HTERT RPE-1 (cell line): ENCODE measurements around the gene SUGCT.

Experiments used
- in situ Hi-C: fragments of 300-500 bp; cut with MboI; formaldehyde crosslinking; loops from 4 replicates; pipeline ENCODE4 v1.14.3; 2020; ENCODE audit warnings: low sequenced_read_pairs

The SUGCT gene

GRCh38 chr7:40315277-40315676 is 180.5 kb downstream of the SUGCT start:
- in situ Hi-C loops = no loop called here

GRCh38 chr7:40316176-40316575 is 181.4 kb downstream of the SUGCT start:
- in situ Hi-C loops = no loop called here

GRCh38 chr7:40324914-40325313 is 190.1 kb downstream of the SUGCT start:
- in situ Hi-C loops = no loop called here

- in situ Hi-C loops = no loop called here
Measured at GRCh38 chr7:40327113-40327512, 192.3 kb downstream of the SUGCT start.

DNA sequence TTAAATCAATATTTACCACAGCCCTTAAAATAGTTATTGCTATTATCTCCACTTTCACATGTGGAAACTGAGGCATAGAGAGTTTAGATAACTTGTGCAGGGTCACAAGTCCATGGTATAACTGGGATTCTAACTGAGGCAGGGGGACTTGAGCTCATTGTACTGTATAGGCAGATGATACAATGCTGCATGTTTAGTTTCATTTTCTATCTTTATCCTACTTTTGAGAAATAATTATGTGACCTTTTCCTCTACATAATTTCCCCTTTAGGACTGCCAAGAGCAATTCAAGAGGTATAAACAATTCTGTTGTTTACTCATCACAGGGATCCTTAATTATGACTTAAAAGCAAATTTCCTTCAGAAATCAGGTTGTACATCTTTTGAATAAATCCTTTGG is 193.1 kb downstream of the SUGCT start:
- in situ Hi-C loops = no loop called here

DNA sequence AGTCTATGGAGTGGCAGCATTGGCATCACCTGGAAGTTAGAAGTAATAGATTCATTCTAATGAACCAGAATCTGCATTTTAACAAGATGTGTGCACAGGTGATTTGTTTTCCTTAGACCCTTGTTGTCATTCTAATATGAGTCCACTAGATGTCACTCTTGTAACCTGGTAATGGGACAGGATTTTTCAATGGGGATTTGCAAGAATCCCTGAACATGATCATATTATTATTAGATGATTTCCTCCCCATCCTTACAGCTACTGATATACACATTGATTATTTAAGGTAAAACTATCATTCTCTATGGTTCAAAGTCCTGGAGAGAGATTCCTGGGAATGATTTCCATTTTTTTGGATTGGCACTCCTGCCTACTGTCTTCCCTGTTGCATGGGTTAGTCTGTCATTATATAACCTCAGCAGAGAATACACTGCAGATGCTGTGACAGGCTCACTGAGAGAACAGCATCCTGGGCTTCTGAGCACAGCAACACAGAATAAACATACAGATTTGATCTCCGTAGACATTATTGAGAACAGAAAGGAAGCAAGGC is 194.9 kb downstream of the SUGCT start:
- in situ Hi-C loops = no loop called here

DNA sequence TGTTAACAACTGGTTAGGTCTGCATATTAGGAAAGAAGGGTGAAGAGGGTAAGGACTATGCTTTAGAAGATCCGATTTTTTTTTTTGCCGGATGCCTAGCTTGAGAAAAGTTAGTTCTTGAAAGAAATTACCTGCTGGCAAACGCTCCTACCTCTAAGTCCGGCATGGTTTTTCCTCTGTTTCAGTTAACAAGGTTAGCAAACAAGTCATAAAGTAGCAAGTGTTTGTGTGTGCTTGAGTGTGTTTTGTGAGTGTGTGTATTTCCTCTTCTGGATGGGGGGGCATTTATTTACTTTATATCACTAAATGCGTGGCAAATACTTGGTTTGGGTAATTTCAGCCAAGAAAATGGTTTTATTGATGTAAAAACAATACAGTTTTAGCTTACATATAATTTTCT is 195.6 kb downstream of the SUGCT start:
- in situ Hi-C loops = no loop called here

DNA sequence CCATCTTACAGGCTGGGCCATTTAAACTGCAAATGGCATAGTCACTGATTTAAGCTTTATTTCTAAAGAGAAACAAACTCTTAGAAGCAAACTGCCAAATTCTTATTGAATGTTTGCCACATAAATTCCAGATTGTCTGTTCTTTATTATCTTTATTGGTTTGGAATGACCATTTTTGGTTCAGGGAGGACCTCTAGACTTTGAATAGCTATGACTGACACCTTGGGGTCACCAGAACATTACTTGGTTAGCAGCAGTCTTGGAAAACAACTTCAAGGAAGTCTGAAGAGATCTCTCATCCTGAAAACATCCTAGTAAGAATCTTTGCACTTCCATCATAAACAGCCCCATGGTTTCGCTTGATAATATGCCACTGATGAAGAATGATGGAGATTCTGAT is 197.1 kb downstream of the SUGCT start:
- in situ Hi-C loops = no loop called here

DNA sequence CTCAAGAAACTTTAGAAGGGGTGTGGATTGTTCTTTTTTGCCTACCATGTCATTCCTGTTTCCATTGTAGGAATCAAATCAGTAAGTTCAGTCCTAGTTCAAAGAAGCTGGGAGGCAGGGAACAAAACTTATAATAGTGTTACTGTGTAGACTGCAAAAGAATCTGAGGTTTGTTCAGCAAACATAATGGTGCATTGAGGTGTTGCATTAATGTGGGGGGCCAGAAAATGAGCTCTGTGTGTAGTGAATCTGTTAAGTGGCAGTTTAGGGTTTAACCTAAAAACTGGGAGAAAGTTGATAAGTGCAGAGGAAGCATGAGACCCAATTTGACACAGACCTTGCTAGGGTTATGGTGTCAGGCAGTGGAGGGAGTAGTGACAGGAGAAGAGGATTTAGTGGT is 197.7 kb downstream of the SUGCT start:
- in situ Hi-C loops = no loop called here

GRCh38 chr7:40341836-40342235 is 207.0 kb downstream of the SUGCT start:
- in situ Hi-C loops = no loop called here

DNA sequence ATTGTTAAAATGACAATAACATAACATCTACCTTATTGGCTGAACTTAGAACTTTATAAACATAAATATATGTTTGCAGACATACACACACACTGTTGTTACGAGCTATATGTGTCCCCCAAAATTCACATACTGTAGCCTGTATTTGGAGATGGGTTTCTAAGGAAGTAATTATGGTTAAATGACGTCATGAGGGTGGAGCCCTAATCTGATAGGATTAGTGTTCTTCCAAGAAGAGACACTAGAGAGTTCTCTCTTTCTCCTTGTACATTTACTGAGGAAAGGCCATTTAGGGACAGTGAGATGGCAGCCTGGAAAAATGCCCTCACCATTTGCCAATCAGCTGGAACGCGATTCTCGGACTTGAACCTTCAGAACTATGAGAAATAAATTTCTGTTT is 211.7 kb downstream of the SUGCT start:
- in situ Hi-C loops = no loop called here

DNA sequence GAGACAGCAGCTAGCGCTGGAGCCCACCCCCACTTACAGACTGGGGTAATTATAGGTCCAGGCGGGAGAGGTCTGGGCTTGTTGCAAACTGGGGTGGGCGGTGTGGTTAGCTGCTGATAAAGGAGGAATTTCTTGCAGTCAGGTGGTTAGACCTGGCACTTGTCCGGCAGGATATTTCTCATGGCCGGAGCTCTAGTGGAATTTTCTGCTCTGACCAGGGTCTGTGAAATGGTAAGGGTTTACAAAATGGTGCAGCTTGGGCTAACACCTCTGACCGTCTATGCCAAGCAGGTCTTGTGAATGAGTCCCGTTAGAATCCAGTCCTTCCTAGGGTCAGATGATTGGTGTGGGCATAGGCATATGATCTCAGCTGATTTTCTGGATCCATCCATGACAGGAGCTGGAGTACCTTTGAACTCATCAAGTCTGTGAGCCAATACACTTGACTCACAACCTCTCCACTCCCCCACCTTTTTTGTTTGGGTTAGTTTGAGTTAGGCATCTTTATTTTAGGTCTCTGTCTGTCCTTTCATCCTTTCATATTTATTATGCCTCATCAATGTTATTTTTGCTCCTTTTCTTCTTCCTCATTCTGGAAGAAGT is 213.4 kb downstream of the SUGCT start:
- in situ Hi-C loops = no loop called here

GRCh38 chr7:40350100-40350499 is 215.3 kb downstream of the SUGCT start:
- in situ Hi-C loops = no loop called here

GRCh38 chr7:40354711-40355110 is 219.9 kb downstream of the SUGCT start:
- in situ Hi-C loops = no loop called here

- in situ Hi-C loops = no loop called here
Measured at GRCh38 chr7:40356312-40356711, 221.5 kb downstream of the SUGCT start.

DNA sequence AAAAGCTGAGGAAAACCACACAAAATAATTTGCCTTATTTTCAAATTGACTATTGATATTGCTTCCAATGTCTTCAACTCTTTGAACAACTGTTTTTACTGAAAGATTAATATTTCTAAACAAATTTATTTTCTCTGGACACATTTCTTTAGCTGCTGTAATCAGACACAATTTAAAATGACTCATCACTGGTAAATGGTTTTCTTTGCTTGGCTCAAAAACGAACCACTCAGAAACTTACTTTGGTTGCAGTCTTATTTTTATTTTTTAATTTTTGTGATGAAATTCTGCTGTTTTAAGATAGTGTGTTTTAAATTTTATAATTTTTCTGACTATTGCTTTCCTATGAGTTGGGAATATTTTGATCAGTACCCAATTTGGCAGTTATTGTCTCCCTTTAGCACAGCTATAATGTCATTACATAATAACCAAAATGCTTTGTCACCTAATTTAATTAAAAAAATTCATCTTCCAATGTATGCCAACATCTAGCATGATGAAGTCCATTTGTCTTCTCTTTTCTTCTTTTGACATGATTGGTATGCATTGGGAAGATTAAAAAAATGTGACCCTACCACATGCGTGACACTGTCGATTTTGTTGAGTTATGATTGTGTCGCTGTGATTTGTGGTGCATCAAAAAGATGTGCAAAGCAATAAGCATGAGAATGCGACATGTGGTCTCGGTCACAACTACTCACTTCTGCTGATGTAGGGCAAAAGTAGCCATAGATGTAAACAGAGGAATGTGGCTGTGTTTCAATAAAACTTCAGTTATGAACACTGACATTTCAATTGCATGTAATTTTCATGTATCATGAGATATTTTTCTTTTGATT is 222.3 kb downstream of the SUGCT start:
- in situ Hi-C loops = no loop called here

GRCh38 chr7:40369641-40370277 is 235.0 kb downstream of the SUGCT start:
- in situ Hi-C loops = no loop called here

DNA sequence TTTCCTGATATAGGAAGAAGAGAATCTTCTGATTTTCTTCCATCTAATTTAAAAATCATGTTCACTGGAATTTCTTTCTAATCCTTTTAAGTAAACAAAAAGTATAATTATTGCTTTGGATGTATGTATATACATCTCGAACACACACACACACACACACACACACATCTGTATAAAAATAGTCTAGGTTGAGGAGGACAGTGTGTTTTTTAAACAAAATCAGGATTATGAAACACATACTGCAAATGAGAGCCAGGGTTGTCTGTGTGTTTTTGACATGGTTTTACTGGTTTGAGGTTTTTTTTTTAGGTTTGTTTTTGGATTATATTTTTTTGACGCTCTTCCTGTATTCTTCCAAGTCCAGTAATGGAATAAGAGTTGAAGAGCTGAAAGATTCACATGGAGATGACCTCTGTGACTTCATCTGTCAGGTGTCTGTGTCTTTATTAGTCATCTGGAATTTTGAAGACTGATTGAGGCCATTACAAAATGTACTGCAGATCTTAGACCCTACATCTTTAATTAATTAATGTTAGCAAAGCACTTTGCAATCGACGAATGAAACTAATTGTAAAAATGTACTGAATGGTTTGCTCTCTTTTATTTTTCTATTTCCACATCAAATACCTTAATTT is 237.1 kb downstream of the SUGCT start:
- in situ Hi-C loops = no loop called here

GRCh38 chr7:40374575-40374974 is 239.8 kb downstream of the SUGCT start:
- in situ Hi-C loops = no loop called here

DNA sequence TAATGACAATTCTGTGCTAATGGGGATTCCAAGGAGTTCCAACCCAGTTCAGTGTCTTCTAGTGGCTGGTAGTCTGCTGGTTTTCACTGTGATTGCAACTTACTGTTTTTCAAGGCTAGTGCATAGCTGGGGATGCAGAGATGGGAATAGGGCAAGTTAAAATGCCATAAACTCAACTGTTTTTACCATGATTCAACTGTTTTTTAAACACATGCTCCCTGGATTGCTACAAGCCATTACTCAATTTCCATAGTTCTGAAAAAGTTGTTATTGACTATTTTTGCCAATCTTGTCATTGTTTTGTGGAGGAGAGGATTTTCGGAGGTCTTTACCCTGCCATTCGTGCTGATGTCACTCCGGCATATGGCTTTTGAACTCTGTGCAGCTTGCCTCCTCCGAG is 245.3 kb downstream of the SUGCT start:
- in situ Hi-C loops = no loop called here

DNA sequence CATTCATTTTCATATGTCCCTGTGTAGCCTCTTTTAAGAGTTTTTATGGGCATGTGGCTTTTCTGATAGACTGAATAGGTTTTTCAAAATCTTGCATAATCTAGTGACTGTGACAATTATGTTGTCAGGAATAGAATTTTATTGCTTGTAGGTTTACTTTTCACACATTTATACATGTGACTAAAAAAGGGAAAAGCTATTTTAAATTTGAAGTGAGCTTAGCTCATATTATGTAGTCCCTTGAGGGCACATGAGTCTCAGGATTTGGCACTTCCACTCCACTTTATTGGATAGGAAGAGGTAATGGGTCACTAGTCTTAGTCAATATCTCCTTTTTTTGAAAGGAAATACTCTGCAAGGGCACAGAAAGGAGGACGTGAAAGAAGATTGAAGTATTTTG is 247.3 kb downstream of the SUGCT start:
- in situ Hi-C loops = no loop called here
